ENCODE measurements around the gene RIC3. TPM values are rescaled to one million over a fixed set of nuclear protein-coding genes. Genes with fewer than 3 reads are reported as not detected.

The RIC3 gene
- total RNA-seq, 1 donor from 2014 or later: 8.9 TPM

- Mint-ChIP-seq H3K27me3 (ENCODE audit: low read depth) (peaks cover 1% of the 10 kb centered on the region), H3K4me1 (peaks cover 6% of the 10 kb centered on the region), H3K36me3 (ENCODE audit: low read depth) (no peaks in the 10 kb centered on the region), H3K9me3 (no peaks in the 10 kb centered on the region), H3K27ac (ENCODE audit: unreplicated experiment) (no peak overlapping the region), H3K4me3 (no peak overlapping the region)
- DNase-seq (ENCODE audit: low read depth, low spot score): no peak
- TF ChIP-seq CTCF (conservative IDR thresholded peaks at IDR 0.05): no peak
Observed at GRCh38 chr11:8063324-8063723, 105.5 kb downstream of the RIC3 start.

- H3K9me3 Mint-ChIP-seq: no peaks in the 10 kb centered on the region
- peaks cover 6% of the 10 kb centered on the region for H3K4me1 Mint-ChIP-seq
- H3K27ac Mint-ChIP-seq (ENCODE audit: unreplicated experiment): no peak overlapping the region
Observed at GRCh38 chr11:8062781-8063257, 106.0 kb downstream of the RIC3 start.

GRCh38 chr11:8061555-8062428 is 107.0 kb downstream of the RIC3 start:
- DNase-seq (ENCODE audit: low read depth, low spot score): no peak
- Mint-ChIP-seq H3K4me1 (peaks cover 6% of the 10 kb centered on the region), H3K9me3 (no peaks in the 10 kb centered on the region), H3K27ac (ENCODE audit: unreplicated experiment) (peak overlapping the region; percentile 81), H3K36me3 (ENCODE audit: low read depth) (no peaks in the 10 kb centered on the region), H3K4me3 (no peak overlapping the region), H3K27me3 (ENCODE audit: low read depth) (no peaks in the 10 kb centered on the region)
- no peak for TF ChIP-seq CTCF (conservative IDR thresholded peaks at IDR 0.05)

More at GRCh38 chr11:8062781-8063257, 106.0 kb downstream of the RIC3 start:
- H3K36me3 Mint-ChIP-seq (ENCODE audit: low read depth): no peaks in the 10 kb centered on the region
- no peak overlapping the region for H3K4me3 Mint-ChIP-seq
- no peaks in the 10 kb centered on the region for H3K27me3 Mint-ChIP-seq (ENCODE audit: low read depth)
- no peak for TF ChIP-seq CTCF (conservative IDR thresholded peaks at IDR 0.05)
- no peak for DNase-seq (ENCODE audit: low read depth, low spot score)

GRCh38 chr11:8060801-8061554 is 107.8 kb downstream of the RIC3 start:
- peaks cover 6% of the 10 kb centered on the region for H3K4me1 Mint-ChIP-seq
- TF ChIP-seq CTCF (conservative IDR thresholded peaks at IDR 0.05): no peak
- no peaks in the 10 kb centered on the region for H3K9me3 Mint-ChIP-seq
- H3K36me3 Mint-ChIP-seq (ENCODE audit: low read depth): no peaks in the 10 kb centered on the region
- H3K4me3 Mint-ChIP-seq: no peak overlapping the region
- H3K27me3 Mint-ChIP-seq (ENCODE audit: low read depth): no peaks in the 10 kb centered on the region
- no peak overlapping the region for H3K27ac Mint-ChIP-seq (ENCODE audit: unreplicated experiment)
- DNase-seq (ENCODE audit: low read depth, low spot score): no peak

GRCh38 chr11:8060146-8060719 is 108.6 kb downstream of the RIC3 start:
- TF ChIP-seq CTCF (conservative IDR thresholded peaks at IDR 0.05): no peak
- Mint-ChIP-seq H3K27me3 (ENCODE audit: low read depth) (no peaks in the 10 kb centered on the region), H3K4me3 (no peak overlapping the region), H3K4me1 (peaks cover 6% of the 10 kb centered on the region), H3K27ac (ENCODE audit: unreplicated experiment) (no peak overlapping the region), H3K9me3 (no peaks in the 10 kb centered on the region), H3K36me3 (ENCODE audit: low read depth) (no peaks in the 10 kb centered on the region)
- no peak for DNase-seq (ENCODE audit: low read depth, low spot score)
